NCI-H2227 treated with DMSO at 0.1 percent for 48 hours (cell line): ENCODE measurements around the gene EEA1.

Experiments used
- DNase-seq: peaks from one replicate; lab custom pipeline; 2025; lab: John Stamatoyannopoulos, UW

The EEA1 gene

GRCh38 chr12:92747151-92747550, 181.9 kb downstream of the EEA1 start:
- no peak for DNase-seq

- DNase-seq, result no peak
Measured at GRCh38 chr12:92745856-92746550, 183.1 kb downstream of the EEA1 start.

- DNase-seq, result no peak
Measured at GRCh38 chr12:92743026-92743425, 186.1 kb downstream of the EEA1 start.

GRCh38 chr12:92740411-92740810, 188.7 kb downstream of the EEA1 start:
- DNase-seq, result no peak

GRCh38 chr12:92739113-92739512, 190.0 kb downstream of the EEA1 start:
- DNase-seq, result no peak

- DNase-seq, result no peak
Measured at GRCh38 chr12:92737855-92738850, 190.9 kb downstream of the EEA1 start.

GRCh38 chr12:92736605-92737004, 192.5 kb downstream of the EEA1 start:
- DNase-seq, result no peak

GRCh38 chr12:92735131-92735721, 193.9 kb downstream of the EEA1 start:
- DNase-seq, result no peak

- DNase-seq, result no peak
Measured at GRCh38 chr12:92733661-92734060, 195.4 kb downstream of the EEA1 start.

GRCh38 chr12:92733181-92733580, 195.9 kb downstream of the EEA1 start:
- no peak for DNase-seq

GRCh38 chr12:92732716-92733115, 196.4 kb downstream of the EEA1 start:
- no peak for DNase-seq

- no peak for DNase-seq
Measured at GRCh38 chr12:92732216-92732615, 196.9 kb downstream of the EEA1 start.

GRCh38 chr12:92730758-92731157, 198.3 kb downstream of the EEA1 start:
- DNase-seq, result no peak

GRCh38 chr12:92729773-92730305, 199.3 kb downstream of the EEA1 start:
- DNase-seq, result no peak

- no peak for DNase-seq
Measured at GRCh38 chr12:92726850-92727249, 202.2 kb downstream of the EEA1 start.

GRCh38 chr12:92722897-92723296, 206.2 kb downstream of the EEA1 start:
- no peak for DNase-seq

GRCh38 chr12:92721656-92722055, 207.4 kb downstream of the EEA1 start:
- DNase-seq, result no peak

- DNase-seq, result no peak
Measured at GRCh38 chr12:92721130-92721529, 208.0 kb downstream of the EEA1 start.
